Body of pancreas (tissue), 4 donors: Measurements from ENCODE around the gene PCSK4.

Source experiments
- POLR2A ChIP-seq, 3 donors: fragments of 450-650 bp; IDR thresholded peaks; one replicate each; pipeline ENCODE4 v1.6.1; 2016; ENCODE audit warnings: antibody characterized with exemption in 3 of 3, mild to moderate bottlenecking in 2 of 3
- TF ChIP-seq, protein P1 (sequence below), 7 experiments: fragments of 450-650 bp in 4 of 7; fragments of 200-600 bp in 3 of 7; sonication (generic) in 3 of 7; IDR thresholded peaks; one replicate each; pipeline ENCODE4 v1.5.1; 2016 to 2019; ENCODE audit warnings: antibody characterized with exemption in 7 of 7

DNA sequence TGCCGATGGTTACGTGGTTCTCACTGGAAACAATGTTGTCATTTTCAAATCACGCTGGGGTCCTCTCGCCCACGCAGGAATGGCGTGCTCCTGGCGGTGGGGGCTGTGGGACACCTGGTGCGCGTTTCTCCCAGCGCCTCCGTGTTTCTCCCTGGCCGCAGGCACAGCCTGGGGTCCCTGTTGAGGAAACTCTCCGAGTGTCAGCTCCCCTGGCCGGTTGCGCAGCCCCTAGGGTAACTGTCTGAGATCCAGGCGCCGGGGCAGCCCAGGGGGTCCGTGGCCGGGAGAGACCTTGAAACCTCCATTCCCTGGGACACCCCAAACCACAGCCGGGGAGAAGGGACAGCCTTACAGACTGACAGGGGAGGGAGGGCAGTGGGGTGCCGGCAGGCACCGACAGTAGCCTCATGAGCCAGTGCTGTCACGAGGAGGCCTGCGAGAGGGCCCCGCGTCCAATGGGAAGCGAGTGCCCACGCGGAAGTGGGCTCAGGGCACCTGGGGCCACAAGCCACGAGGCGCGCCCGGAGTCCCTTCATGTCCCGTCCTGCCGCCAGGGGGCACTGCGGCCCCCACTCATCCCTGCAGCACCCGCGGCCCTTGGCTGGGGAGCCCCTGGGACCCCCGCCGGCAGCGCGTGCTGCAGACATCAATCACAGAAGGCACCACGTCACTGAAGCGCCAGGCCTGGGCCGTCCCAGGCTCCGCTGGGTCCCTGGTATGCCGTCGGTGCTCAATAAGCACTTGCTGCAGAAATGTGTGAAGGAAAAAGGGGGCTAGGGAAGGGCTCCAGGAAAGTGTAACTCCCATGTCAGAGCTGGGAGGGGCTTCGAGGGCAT is 13.2 kb upstream of the PCSK4 start:
- TF ChIP-seq POLR2A (IDR thresholded peaks at IDR 0.05), result no peak
- TF ChIP-seq, protein P1, sequence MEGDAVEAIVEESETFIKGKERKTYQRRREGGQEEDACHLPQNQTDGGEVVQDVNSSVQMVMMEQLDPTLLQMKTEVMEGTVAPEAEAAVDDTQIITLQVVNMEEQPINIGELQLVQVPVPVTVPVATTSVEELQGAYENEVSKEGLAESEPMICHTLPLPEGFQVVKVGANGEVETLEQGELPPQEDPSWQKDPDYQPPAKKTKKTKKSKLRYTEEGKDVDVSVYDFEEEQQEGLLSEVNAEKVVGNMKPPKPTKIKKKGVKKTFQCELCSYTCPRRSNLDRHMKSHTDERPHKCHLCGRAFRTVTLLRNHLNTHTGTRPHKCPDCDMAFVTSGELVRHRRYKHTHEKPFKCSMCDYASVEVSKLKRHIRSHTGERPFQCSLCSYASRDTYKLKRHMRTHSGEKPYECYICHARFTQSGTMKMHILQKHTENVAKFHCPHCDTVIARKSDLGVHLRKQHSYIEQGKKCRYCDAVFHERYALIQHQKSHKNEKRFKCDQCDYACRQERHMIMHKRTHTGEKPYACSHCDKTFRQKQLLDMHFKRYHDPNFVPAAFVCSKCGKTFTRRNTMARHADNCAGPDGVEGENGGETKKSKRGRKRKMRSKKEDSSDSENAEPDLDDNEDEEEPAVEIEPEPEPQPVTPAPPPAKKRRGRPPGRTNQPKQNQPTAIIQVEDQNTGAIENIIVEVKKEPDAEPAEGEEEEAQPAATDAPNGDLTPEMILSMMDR (IDR thresholded peaks at IDR 0.05), result peak; percentile 43 to 68 (median 56)
